GM12892 (cell line): ENCODE results near the gene PPP1R9A.

Experiments
- DNase-seq: peaks from one replicate; pipeline ENCODE4 v3.0.0; 2011; ENCODE audit not compliant: insufficient read length
- FAIRE-seq: peaks from 2 replicates; lab custom pipeline; 2011; peaks lifted over from hg19 to GRCh38; lab: Jason Lieb, UNC
- POLR2A ChIP-seq: IDR thresholded peaks from 2 replicates; pipeline ENCODE4 v1.6.1; 2011; ENCODE audit warnings: low read depth, low read length, control low read depth
- POLR2AphosphoS5 ChIP-seq: IDR thresholded peaks from 2 replicates; pipeline ENCODE4 v1.6.1; 2011; ENCODE audit warnings: low read depth, low read length, control low read depth
- TAF1 ChIP-seq: IDR thresholded peaks from 2 replicates; pipeline ENCODE4 v1.6.1; 2011; ENCODE audit warnings: low read depth, mild to moderate bottlenecking, control low read depth, low read length, borderline replicate concordance

The PPP1R9A gene

GRCh38 chr7:95303013-95303905, 395.9 kb downstream of the PPP1R9A start:
- TF ChIP-seq POLR2AphosphoS5, result no peak
- no peak for TF ChIP-seq POLR2A
- no peak for TF ChIP-seq TAF1
- no peak for DNase-seq
- FAIRE-seq, result no peak

GRCh38 chr7:95304990-95305389, 397.6 kb downstream of the PPP1R9A start:
- no peak for TF ChIP-seq TAF1
- TF ChIP-seq POLR2A, result no peak
- TF ChIP-seq POLR2AphosphoS5, result no peak
- no peak for FAIRE-seq
- DNase-seq, result no peak

- no peak for FAIRE-seq
- TF ChIP-seq POLR2AphosphoS5 (no peak), TAF1 (no peak), POLR2A (no peak)
- no peak for DNase-seq
Observed at GRCh38 chr7:95309951-95310350, 402.6 kb downstream of the PPP1R9A start.

- FAIRE-seq (no peak), DNase-seq (no peak)
- TF ChIP-seq TAF1, result no peak
- TF ChIP-seq POLR2AphosphoS5, result no peak
- no peak for TF ChIP-seq POLR2A
Observed at GRCh38 chr7:95311389-95311788, 404.0 kb downstream of the PPP1R9A start.

GRCh38 chr7:95312561-95312960, 405.2 kb downstream of the PPP1R9A start:
- FAIRE-seq (no peak), DNase-seq (no peak)
- TF ChIP-seq POLR2AphosphoS5 (no peak), POLR2A (no peak), TAF1 (no peak)

GRCh38 chr7:95316588-95316987, 409.2 kb downstream of the PPP1R9A start:
- FAIRE-seq (no peak), DNase-seq (no peak)
- no peak for TF ChIP-seq TAF1
- no peak for TF ChIP-seq POLR2A
- TF ChIP-seq POLR2AphosphoS5, result no peak

- DNase-seq (no peak), FAIRE-seq (no peak)
- no peak for TF ChIP-seq POLR2A
- TF ChIP-seq POLR2AphosphoS5, result no peak
- TF ChIP-seq TAF1, result no peak
Observed at GRCh38 chr7:95317546-95317945, 410.2 kb downstream of the PPP1R9A start.

- FAIRE-seq, result no peak
- DNase-seq, result no peak
- TF ChIP-seq POLR2AphosphoS5 (no peak), POLR2A (no peak), TAF1 (no peak)
Observed at GRCh38 chr7:95317966-95318365, 410.6 kb downstream of the PPP1R9A start.

GRCh38 chr7:95318501-95319100, 411.2 kb downstream of the PPP1R9A start:
- no peak for FAIRE-seq
- no peak for TF ChIP-seq POLR2AphosphoS5
- no peak for TF ChIP-seq TAF1
- TF ChIP-seq POLR2A, result no peak
- no peak for DNase-seq

- TF ChIP-seq TAF1, result no peak
- no peak for TF ChIP-seq POLR2AphosphoS5
- no peak for TF ChIP-seq POLR2A
- no peak for FAIRE-seq
- DNase-seq, result no peak
Observed at GRCh38 chr7:95319570-95319969, 412.2 kb downstream of the PPP1R9A start.

GRCh38 chr7:95320651-95321050, 413.3 kb downstream of the PPP1R9A start:
- FAIRE-seq (no peak), DNase-seq (no peak)
- TF ChIP-seq POLR2AphosphoS5, result no peak

- no peak for DNase-seq
- TF ChIP-seq POLR2A, result no peak
- TF ChIP-seq TAF1, result no peak
- no peak for TF ChIP-seq POLR2AphosphoS5
- no peak for FAIRE-seq
Observed at GRCh38 chr7:95321720-95322119, 414.3 kb downstream of the PPP1R9A start.

GRCh38 chr7:95322396-95322795, 415.0 kb downstream of the PPP1R9A start:
- TF ChIP-seq POLR2AphosphoS5, result no peak
- no peak for TF ChIP-seq POLR2A
- no peak for TF ChIP-seq TAF1
- FAIRE-seq (no peak), DNase-seq (no peak)
